Measurements from ENCODE around the gene NMNAT3. TPM values are rescaled to one million over a fixed set of nuclear protein-coding genes. Genes with fewer than 3 reads are reported as not detected.

NMNAT3 gene
- total RNA-seq, 1 experiment from 2014 or later = 4.6 TPM

DNA sequence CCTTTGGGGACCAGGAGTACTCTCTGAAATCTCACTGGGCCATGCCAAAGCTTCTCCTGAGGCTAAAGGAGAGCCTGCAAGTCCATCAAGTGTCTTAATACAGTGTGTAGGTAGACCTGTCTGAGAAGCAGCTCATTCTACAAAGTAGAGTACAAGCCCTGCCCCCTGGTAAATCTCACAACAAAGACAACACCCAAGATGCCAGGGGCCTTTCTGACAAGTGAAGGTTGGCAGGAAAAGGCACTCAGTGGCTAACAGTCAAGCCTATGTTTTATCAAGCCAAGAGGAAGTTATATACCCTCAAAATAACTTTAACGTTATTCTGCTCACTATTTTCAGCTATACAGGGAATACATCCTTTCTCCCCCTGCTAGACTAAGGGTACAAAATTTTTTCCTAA, 58.3 kb downstream of the NMNAT3 start (continued):
- TF ChIP-seq, protein P1, sequence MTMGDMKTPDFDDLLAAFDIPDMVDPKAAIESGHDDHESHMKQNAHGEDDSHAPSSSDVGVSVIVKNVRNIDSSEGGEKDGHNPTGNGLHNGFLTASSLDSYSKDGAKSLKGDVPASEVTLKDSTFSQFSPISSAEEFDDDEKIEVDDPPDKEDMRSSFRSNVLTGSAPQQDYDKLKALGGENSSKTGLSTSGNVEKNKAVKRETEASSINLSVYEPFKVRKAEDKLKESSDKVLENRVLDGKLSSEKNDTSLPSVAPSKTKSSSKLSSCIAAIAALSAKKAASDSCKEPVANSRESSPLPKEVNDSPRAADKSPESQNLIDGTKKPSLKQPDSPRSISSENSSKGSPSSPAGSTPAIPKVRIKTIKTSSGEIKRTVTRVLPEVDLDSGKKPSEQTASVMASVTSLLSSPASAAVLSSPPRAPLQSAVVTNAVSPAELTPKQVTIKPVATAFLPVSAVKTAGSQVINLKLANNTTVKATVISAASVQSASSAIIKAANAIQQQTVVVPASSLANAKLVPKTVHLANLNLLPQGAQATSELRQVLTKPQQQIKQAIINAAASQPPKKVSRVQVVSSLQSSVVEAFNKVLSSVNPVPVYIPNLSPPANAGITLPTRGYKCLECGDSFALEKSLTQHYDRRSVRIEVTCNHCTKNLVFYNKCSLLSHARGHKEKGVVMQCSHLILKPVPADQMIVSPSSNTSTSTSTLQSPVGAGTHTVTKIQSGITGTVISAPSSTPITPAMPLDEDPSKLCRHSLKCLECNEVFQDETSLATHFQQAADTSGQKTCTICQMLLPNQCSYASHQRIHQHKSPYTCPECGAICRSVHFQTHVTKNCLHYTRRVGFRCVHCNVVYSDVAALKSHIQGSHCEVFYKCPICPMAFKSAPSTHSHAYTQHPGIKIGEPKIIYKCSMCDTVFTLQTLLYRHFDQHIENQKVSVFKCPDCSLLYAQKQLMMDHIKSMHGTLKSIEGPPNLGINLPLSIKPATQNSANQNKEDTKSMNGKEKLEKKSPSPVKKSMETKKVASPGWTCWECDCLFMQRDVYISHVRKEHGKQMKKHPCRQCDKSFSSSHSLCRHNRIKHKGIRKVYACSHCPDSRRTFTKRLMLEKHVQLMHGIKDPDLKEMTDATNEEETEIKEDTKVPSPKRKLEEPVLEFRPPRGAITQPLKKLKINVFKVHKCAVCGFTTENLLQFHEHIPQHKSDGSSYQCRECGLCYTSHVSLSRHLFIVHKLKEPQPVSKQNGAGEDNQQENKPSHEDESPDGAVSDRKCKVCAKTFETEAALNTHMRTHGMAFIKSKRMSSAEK (CRISPR knock-in tag; IDR thresholded peaks at IDR 0.05; ENCODE audit: borderline replicate concordance) = no peak
- TF ChIP-seq ZNF121 (CRISPR knock-in tag; IDR thresholded peaks at IDR 0.05) (no peak), GABPB1 (CRISPR knock-in tag; IDR thresholded peaks at IDR 0.05) (no peak)

DNA sequence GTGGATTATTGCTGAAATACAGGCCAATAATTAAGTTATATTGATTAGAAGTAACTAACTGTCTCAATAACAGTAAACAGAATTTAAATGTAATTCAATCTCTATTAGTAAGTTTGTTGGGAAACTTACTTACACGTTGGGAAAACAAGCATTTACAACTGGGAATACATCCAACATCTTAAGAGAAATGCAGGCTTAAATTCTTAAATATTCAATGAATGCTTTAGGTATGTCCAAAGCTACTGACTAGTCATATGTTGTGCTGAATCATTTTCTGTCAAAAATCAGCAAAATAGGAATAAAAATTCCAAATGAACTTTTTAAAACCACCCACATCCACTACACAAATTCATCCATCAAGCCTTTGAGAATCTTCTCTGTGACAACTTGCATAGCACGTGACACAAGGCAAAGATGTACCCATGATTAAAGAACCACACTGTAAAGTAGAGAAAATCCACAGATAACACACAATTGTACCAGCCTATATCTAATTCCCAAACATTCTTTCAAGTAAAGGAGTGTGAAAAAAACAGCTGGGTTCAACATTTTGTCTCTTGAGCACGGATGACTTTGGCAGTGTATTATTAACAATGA, 60.0 kb downstream of the NMNAT3 start:
- Mint-ChIP-seq H3K9me3 (peaks cover 7% of the 10 kb centered on the region), H3K36me3 (no peaks in the 10 kb centered on the region), H3K27ac (no peak overlapping the region), H3K4me1 (no peaks in the 10 kb centered on the region), H3K27me3 (ENCODE audit: low read depth) (no peaks in the 10 kb centered on the region; the same call in 1 of the 2 replicates), H3K4me3 (no peak overlapping the region)
- CTCF ChIA-PET = no interaction called here
- POLR2A ChIA-PET = no interaction called here
- ATAC-seq (no peak), DNase-seq (ENCODE audit: low spot score) (no peak)
- TF ChIP-seq SP1 (CRISPR knock-in tag; conservative IDR thresholded peaks at IDR 0.05) (no peak), HMGA2 (CRISPR knock-in tag; IDR thresholded peaks at IDR 0.05) (no peak), MYBL2 (CRISPR knock-in tag; IDR thresholded peaks at IDR 0.05) (no peak)
- TF ChIP-seq, protein P2, sequence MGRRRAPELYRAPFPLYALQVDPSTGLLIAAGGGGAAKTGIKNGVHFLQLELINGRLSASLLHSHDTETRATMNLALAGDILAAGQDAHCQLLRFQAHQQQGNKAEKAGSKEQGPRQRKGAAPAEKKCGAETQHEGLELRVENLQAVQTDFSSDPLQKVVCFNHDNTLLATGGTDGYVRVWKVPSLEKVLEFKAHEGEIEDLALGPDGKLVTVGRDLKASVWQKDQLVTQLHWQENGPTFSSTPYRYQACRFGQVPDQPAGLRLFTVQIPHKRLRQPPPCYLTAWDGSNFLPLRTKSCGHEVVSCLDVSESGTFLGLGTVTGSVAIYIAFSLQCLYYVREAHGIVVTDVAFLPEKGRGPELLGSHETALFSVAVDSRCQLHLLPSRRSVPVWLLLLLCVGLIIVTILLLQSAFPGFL (CRISPR knock-in tag; IDR thresholded peaks at IDR 0.05; ENCODE audit: borderline replicate concordance) = no peak
- TF ChIP-seq, protein P3, sequence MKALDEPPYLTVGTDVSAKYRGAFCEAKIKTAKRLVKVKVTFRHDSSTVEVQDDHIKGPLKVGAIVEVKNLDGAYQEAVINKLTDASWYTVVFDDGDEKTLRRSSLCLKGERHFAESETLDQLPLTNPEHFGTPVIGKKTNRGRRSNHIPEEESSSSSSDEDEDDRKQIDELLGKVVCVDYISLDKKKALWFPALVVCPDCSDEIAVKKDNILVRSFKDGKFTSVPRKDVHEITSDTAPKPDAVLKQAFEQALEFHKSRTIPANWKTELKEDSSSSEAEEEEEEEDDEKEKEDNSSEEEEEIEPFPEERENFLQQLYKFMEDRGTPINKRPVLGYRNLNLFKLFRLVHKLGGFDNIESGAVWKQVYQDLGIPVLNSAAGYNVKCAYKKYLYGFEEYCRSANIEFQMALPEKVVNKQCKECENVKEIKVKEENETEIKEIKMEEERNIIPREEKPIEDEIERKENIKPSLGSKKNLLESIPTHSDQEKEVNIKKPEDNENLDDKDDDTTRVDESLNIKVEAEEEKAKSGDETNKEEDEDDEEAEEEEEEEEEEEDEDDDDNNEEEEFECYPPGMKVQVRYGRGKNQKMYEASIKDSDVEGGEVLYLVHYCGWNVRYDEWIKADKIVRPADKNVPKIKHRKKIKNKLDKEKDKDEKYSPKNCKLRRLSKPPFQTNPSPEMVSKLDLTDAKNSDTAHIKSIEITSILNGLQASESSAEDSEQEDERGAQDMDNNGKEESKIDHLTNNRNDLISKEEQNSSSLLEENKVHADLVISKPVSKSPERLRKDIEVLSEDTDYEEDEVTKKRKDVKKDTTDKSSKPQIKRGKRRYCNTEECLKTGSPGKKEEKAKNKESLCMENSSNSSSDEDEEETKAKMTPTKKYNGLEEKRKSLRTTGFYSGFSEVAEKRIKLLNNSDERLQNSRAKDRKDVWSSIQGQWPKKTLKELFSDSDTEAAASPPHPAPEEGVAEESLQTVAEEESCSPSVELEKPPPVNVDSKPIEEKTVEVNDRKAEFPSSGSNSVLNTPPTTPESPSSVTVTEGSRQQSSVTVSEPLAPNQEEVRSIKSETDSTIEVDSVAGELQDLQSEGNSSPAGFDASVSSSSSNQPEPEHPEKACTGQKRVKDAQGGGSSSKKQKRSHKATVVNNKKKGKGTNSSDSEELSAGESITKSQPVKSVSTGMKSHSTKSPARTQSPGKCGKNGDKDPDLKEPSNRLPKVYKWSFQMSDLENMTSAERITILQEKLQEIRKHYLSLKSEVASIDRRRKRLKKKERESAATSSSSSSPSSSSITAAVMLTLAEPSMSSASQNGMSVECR (CRISPR knock-in tag; IDR thresholded peaks at IDR 0.05; ENCODE audit: borderline replicate concordance) = no peak
- TF ChIP-seq, protein P1 (CRISPR knock-in tag; IDR thresholded peaks at IDR 0.05; ENCODE audit: borderline replicate concordance) = no peak

All from WTC11 (cell line).